T-helper 2 cell (primary cell): ENCODE results near the gene LDHD.
A peak's percentile ranks its signal among the peaks of the same experiment; 100 is the strongest.
"Not testable (repeated sequence)": the region's sequence is repeated elsewhere in the genome, so short reads cannot be mapped to it uniquely, and the experiment has no call there.

Experiments used
- DNase-seq, 5 experiments: peaks; one replicate each; pipeline versions ENCODE4 v3.0.0 to v3.0.0-alpha.2; 2012 to 2022
- total RNA-seq, 2 donors: gene quantifications; one replicate each; lab custom pipeline; 2026; lab: John Stamatoyannopoulos, UW

The LDHD gene
- total RNA-seq: 0.13 to 0.31 reads per million in 2 donors

- DNase-seq: no peak
Measured at GRCh38 chr16:75116081-75116910, at the start of gene LDHD. LDHD (minus strand) TSS chr16:75116780; CDS start chr16:75116720, 60 bp downstream.

- DNase-seq: no peak
Measured at GRCh38 chr16:75160386-75160785, 43.8 kb upstream of the LDHD start.

GRCh38 chr16:75152635-75153034 lies 36.1 kb upstream of the LDHD start:
- DNase-seq: no peak

- DNase-seq: no peak
Measured at GRCh38 chr16:75151798-75152197, 35.2 kb upstream of the LDHD start.

GRCh38 chr16:75148311-75149195 lies 32.0 kb upstream of the LDHD start, which contains the start of gene ZFP1:
ZFP1 (plus strand) TSS chr16:75148524; CDS start chr16:75152952, 4,428 bp downstream.
- DNase-seq: peak; percentile 89 to 93 (median 90)

GRCh38 chr16:75147968-75148310 lies 31.4 kb upstream of the LDHD start:
- no peak for DNase-seq

- no peak for DNase-seq
Measured at GRCh38 chr16:75143941-75144340, 27.4 kb upstream of the LDHD start.

GRCh38 chr16:75139498-75139897 lies 22.9 kb upstream of the LDHD start:
- no peak for DNase-seq

GRCh38 chr16:75138636-75139035 lies 22.1 kb upstream of the LDHD start:
- no peak for DNase-seq

- DNase-seq: no peak
Measured at GRCh38 chr16:75138233-75138632, 21.7 kb upstream of the LDHD start.

GRCh38 chr16:75131081-75131480 lies 14.5 kb upstream of the LDHD start:
- DNase-seq: no peak

- DNase-seq: no peak
Measured at GRCh38 chr16:75130150-75130771, 13.7 kb upstream of the LDHD start.

GRCh38 chr16:75129421-75130149 lies 13.0 kb upstream of the LDHD start:
- DNase-seq: not testable (repeated sequence)

- no peak for DNase-seq
Measured at GRCh38 chr16:75127713-75128415, 11.3 kb upstream of the LDHD start.

GRCh38 chr16:75122609-75123008 lies 6.0 kb upstream of the LDHD start:
- no peak for DNase-seq

- no peak for DNase-seq
Measured at GRCh38 chr16:75121949-75122568, 5.5 kb upstream of the LDHD start.

- DNase-seq: no peak
Measured at GRCh38 chr16:75120253-75120652, 3.7 kb upstream of the LDHD start.

GRCh38 chr16:75118943-75119539 lies 2.5 kb upstream of the LDHD start:
- DNase-seq: no peak

GRCh38 chr16:75116911-75117245 lies 298 bp upstream of the LDHD start:
- no peak for DNase-seq

GRCh38 chr16:75114946-75115825 lies 1.4 kb downstream of the LDHD start:
- DNase-seq: no peak
